ENCODE data around the gene TKT. TPM values are rescaled to one million over a fixed set of nuclear protein-coding genes. Genes with fewer than 3 reads are reported as not detected.

TKT gene
- total and polyA plus RNA-seq, 4 donors: 18.1 to 202 (median 129) TPM

DNA sequence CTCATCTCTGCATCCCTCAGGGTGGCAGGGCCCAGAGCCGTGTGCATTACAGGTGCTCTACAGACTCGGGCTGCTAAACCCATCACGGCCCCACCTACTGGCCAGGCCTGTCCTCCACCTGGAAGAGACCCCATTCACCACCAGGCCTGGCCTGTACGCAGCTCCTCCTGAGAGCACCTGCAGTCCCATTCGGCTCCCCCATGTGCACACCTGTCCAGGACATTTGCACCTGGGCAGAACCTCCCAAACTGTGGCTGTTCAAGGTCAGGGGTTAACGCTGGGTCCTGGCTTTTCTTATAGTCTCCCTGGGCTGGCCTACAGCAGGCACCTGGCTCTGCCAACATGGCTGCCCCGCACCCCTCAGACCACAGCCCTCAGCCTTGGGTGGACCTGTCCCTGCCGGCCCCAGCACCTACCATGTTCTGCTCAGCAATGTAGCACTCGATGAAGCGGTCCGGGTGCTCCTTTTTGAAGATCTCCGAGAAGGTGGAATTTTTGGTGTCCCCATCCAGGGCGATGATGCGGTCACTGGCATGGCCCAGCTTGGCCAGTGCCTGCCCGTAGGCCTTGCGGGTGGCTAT, 25.7 kb downstream of the TKT start:
- no peaks in the 10 kb centered on the region for H3K27me3 ChIP-seq (ENCODE audit: control insufficient read depth in 4 of 4, insufficient read depth in 4 of 4, low read length in 3 of 4)
- WGBS: 94% methylated on average over 16 of the region's 16 CpGs
- peaks cover 37 to 79% (median 41%) of the 10 kb centered on the region in 4 donors for H3K36me3 ChIP-seq (ENCODE audit: control insufficient read depth in 4 of 4, insufficient read depth in 3 of 4, low read depth in 1 of 4, low read length in 3 of 4)
- TF ChIP-seq HNF4G (IDR thresholded peaks at IDR 0.05): no peak
- no peak for TF ChIP-seq TAF1 (conservative IDR thresholded peaks at IDR 0.05)
- TF ChIP-seq GABPA (IDR thresholded peaks at IDR 0.05 in 1 of 2, conservative IDR thresholded peaks at IDR 0.05 in 1 of 2): no peak
- no peak for TF ChIP-seq HNF4A (conservative IDR thresholded peaks at IDR 0.05)
- TF ChIP-seq JUND (IDR thresholded peaks at IDR 0.05): no peak
- TF ChIP-seq EGR1 (IDR thresholded peaks at IDR 0.05; ENCODE audit: low read depth in 2 of 2): no peak
- TF ChIP-seq REST (IDR thresholded peaks at IDR 0.05): no peak
- no peak for TF ChIP-seq RXRA (IDR thresholded peaks at IDR 0.05)
- no peak for TF ChIP-seq FOXA1 (IDR thresholded peaks at IDR 0.05)
- TF ChIP-seq, protein P1, sequence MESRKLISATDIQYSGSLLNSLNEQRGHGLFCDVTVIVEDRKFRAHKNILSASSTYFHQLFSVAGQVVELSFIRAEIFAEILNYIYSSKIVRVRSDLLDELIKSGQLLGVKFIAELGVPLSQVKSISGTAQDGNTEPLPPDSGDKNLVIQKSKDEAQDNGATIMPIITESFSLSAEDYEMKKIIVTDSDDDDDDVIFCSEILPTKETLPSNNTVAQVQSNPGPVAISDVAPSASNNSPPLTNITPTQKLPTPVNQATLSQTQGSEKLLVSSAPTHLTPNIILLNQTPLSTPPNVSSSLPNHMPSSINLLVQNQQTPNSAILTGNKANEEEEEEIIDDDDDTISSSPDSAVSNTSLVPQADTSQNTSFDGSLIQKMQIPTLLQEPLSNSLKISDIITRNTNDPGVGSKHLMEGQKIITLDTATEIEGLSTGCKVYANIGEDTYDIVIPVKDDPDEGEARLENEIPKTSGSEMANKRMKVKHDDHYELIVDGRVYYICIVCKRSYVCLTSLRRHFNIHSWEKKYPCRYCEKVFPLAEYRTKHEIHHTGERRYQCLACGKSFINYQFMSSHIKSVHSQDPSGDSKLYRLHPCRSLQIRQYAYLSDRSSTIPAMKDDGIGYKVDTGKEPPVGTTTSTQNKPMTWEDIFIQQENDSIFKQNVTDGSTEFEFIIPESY (IDR thresholded peaks at IDR 0.05): no peak
- no peak for TF ChIP-seq RAD21 (IDR thresholded peaks at IDR 0.05)
- no peak for TF ChIP-seq SP1 (IDR thresholded peaks at IDR 0.05)
- no peak for TF ChIP-seq FOXA2 (IDR thresholded peaks at IDR 0.05)
- TF ChIP-seq, protein P2, sequence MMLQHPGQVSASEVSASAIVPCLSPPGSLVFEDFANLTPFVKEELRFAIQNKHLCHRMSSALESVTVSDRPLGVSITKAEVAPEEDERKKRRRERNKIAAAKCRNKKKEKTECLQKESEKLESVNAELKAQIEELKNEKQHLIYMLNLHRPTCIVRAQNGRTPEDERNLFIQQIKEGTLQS (IDR thresholded peaks at IDR 0.05): no peak
- no peak for TF ChIP-seq NR2F2 (IDR thresholded peaks at IDR 0.05)
- TF ChIP-seq, protein P3, sequence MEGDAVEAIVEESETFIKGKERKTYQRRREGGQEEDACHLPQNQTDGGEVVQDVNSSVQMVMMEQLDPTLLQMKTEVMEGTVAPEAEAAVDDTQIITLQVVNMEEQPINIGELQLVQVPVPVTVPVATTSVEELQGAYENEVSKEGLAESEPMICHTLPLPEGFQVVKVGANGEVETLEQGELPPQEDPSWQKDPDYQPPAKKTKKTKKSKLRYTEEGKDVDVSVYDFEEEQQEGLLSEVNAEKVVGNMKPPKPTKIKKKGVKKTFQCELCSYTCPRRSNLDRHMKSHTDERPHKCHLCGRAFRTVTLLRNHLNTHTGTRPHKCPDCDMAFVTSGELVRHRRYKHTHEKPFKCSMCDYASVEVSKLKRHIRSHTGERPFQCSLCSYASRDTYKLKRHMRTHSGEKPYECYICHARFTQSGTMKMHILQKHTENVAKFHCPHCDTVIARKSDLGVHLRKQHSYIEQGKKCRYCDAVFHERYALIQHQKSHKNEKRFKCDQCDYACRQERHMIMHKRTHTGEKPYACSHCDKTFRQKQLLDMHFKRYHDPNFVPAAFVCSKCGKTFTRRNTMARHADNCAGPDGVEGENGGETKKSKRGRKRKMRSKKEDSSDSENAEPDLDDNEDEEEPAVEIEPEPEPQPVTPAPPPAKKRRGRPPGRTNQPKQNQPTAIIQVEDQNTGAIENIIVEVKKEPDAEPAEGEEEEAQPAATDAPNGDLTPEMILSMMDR (IDR thresholded peaks at IDR 0.05; ENCODE audit: low read depth, low read length, missing input control): no peak
- H3K4me1 ChIP-seq (ENCODE audit: control insufficient read depth in 4 of 4, insufficient read depth in 4 of 4, low read length in 3 of 4): no peaks in the 10 kb centered on the region
- no peak overlapping the region for H3K4me3 ChIP-seq (ENCODE audit: low read depth in 1 of 3, low read length in 3 of 3)
- H3K9me3 ChIP-seq (ENCODE audit: control insufficient read depth in 4 of 4, low read length in 3 of 4): no peaks in the 10 kb centered on the region
- H3K9ac ChIP-seq (ENCODE audit: low read depth in 1 of 2, low read length in 2 of 2): no peak overlapping the region
- DNase-seq (ENCODE audit: low spot score): no peak
- no peak overlapping the region for H3K27ac ChIP-seq (ENCODE audit: low read depth in 1 of 2, low read length in 2 of 2)

DNA sequence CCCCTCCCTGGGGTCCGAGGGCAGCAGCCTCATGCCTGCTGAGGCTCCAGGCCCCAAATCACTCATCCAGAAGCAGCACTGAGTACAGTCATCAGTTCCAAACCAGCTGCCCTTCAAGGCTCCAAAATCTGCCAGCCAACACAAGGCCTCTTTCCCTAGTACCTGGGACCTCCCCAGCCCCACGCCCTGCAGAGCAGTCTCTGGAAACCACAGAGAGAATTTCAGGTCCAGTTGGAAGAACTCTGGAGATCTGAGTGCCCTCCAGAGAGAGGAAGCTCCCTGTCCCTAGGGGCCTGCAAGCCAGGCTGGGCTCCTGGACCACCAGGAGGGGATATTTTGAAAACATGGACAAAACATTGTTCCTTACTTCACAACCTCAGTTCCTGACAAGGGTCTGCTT, 26.2 kb downstream of the TKT start:
- no peak overlapping the region for H3K27ac ChIP-seq (ENCODE audit: low read depth in 1 of 2, low read length in 2 of 2)
- DNase-seq (ENCODE audit: low spot score): no peak
- no peak overlapping the region for H3K9ac ChIP-seq (ENCODE audit: low read depth in 1 of 2, low read length in 2 of 2)
- no peak overlapping the region for H3K4me3 ChIP-seq (ENCODE audit: low read depth in 1 of 3, low read length in 3 of 3)
- H3K4me1 ChIP-seq (ENCODE audit: control insufficient read depth in 4 of 4, insufficient read depth in 4 of 4, low read length in 3 of 4): no peaks in the 10 kb centered on the region
- WGBS: 96% methylated on average over 2 of the region's 2 CpGs
- no peaks in the 10 kb centered on the region for H3K27me3 ChIP-seq (ENCODE audit: control insufficient read depth in 4 of 4, insufficient read depth in 4 of 4, low read length in 3 of 4)
- H3K9me3 ChIP-seq (ENCODE audit: control insufficient read depth in 4 of 4, low read length in 3 of 4): no peaks in the 10 kb centered on the region
- peaks cover 39 to 81% (median 45%) of the 10 kb centered on the region in 4 donors for H3K36me3 ChIP-seq (ENCODE audit: control insufficient read depth in 4 of 4, insufficient read depth in 3 of 4, low read depth in 1 of 4, low read length in 3 of 4)
- TF ChIP-seq EGR1 (IDR thresholded peaks at IDR 0.05; ENCODE audit: low read depth in 2 of 2) (no peak), FOXA1 (IDR thresholded peaks at IDR 0.05) (no peak), HNF4A (conservative IDR thresholded peaks at IDR 0.05) (no peak), HNF4G (IDR thresholded peaks at IDR 0.05) (no peak), SP1 (IDR thresholded peaks at IDR 0.05) (no peak), GABPA (IDR thresholded peaks at IDR 0.05 in 1 of 2, conservative IDR thresholded peaks at IDR 0.05 in 1 of 2) (no peak)
- TF ChIP-seq, protein P3 (IDR thresholded peaks at IDR 0.05; ENCODE audit: low read depth, low read length, missing input control): no peak
- TF ChIP-seq, protein P1 (IDR thresholded peaks at IDR 0.05): no peak

Data from liver (tissue), 9 donors.